ENCODE measurements around the gene TMEM79. TPM values are rescaled to one million over a fixed set of nuclear protein-coding genes. Genes with fewer than 3 reads are reported as not detected.

TMEM79 gene
- total and polyA plus RNA-seq, 2 donors (not counting 3 experiments of a cell fraction or from before 2014, with no cell fraction given) = 3.0 to 4.8 TPM

GRCh38 chr1:156253634-156254033 is 30.5 kb upstream of the TMEM79 start:
- FAIRE-seq = no peak
- H3K4me1 ChIP-seq (ENCODE audit: control insufficient read depth, extremely low read depth, insufficient read depth, low read length) = peaks cover 8% of the 10 kb centered on the region
- CTCF ChIA-PET = interaction anchor here (1.6 kb wide), 1 partner anchor 108 kb away, joined by 6 read pairs; no protein-coding TSS in a partner anchor
- H3K36me3 ChIP-seq (ENCODE audit: control insufficient read depth in 2 of 2, extremely low read depth in 1 of 2, insufficient read depth in 2 of 2, low read length in 2 of 2) = peaks cover 23 to 67% of the 10 kb centered on the region in 2 experiments
- dilution Hi-C loops (cut with MboI; ENCODE audit: extremely low pct_ligation_motif_present, low sequenced_read_pairs) = no loop called here
- BruUV-seq (replicated peaks) = no TSS peak
- no peak overlapping the region for H2AFZ ChIP-seq (ENCODE audit: low read depth, low read length)
- H3K4me3 ChIP-seq (replicated peaks in 1 of 3; ENCODE audit: insufficient read depth in 1 of 3, low read depth in 1 of 3, low read length in 3 of 3) = no peak overlapping the region
- no peaks in the 10 kb centered on the region for H3K9me3 ChIP-seq (replicated peaks; ENCODE audit: control insufficient read depth, insufficient read depth, low read length)
- no peak for DNase-seq (ENCODE audit: low read depth, low spot score)
- no peak overlapping the region for H3K4me2 ChIP-seq (ENCODE audit: insufficient read depth, low read length)
- POLR2A ChIA-PET = no interaction called here
- intact Hi-C loops (cut with micrococcal nuclease) = no loop called here
- H3K9me1 ChIP-seq (replicated peaks; ENCODE audit: control insufficient read depth, extremely low read depth, insufficient read depth, low read length) = no peaks in the 10 kb centered on the region
- no peak overlapping the region for H3K9ac ChIP-seq (replicated peaks; ENCODE audit: extremely low read depth, insufficient read depth, low read length)
- no peak overlapping the region for H3K27ac ChIP-seq (ENCODE audit: insufficient read depth, low read depth, low read length)
- no peaks in the 10 kb centered on the region for H4K20me1 ChIP-seq (replicated peaks; ENCODE audit: control insufficient read depth, extremely low read depth, insufficient read depth, low read length)
- TF ChIP-seq CTCF (IDR thresholded peaks at IDR 0.05; ENCODE audit: extremely low read depth in 1 of 2, insufficient read depth in 1 of 2, low read depth in 1 of 2, low read length in 2 of 2) = no peak
- no peak for TF ChIP-seq MAX (IDR thresholded peaks at IDR 0.05; ENCODE audit: insufficient read depth, insufficient read length)
- no peak for TF ChIP-seq EZH2 (IDR thresholded peaks at IDR 0.05; ENCODE audit: borderline replicate concordance, low read depth, low read length, severe bottlenecking)
- no peak for TF ChIP-seq POLR2AphosphoS5 (IDR thresholded peaks at IDR 0.05; ENCODE audit: insufficient read depth, low read depth, low read length)
- TF ChIP-seq JUN (IDR thresholded peaks at IDR 0.05; ENCODE audit: borderline replicate concordance, insufficient read depth, insufficient read length, low read depth) = no peak
- no peak for TF ChIP-seq GATA2 (IDR thresholded peaks at IDR 0.05; ENCODE audit: insufficient read depth, insufficient read length, low read depth, low read length)
- TF ChIP-seq FOS (IDR thresholded peaks at IDR 0.05; ENCODE audit: borderline replicate concordance, insufficient read depth, low read length) = no peak
- H3K79me2 ChIP-seq (ENCODE audit: control insufficient read depth, insufficient read depth, low read length) = no peaks in the 10 kb centered on the region
- no peaks in the 10 kb centered on the region for H3K27me3 ChIP-seq (ENCODE audit: control insufficient read depth in 2 of 2, insufficient read depth in 2 of 2, low read length in 2 of 2)
